Fibroblast of skin of left quadriceps (primary cell): Measurements from ENCODE around the gene RPS10.

Experiments used
- DNase-seq, 2 experiments: peaks; one replicate each; pipeline ENCODE4 v3.0.0-alpha.2; 2013; ENCODE audit warnings: low read depth in 2 of 2

RPS10 gene

DNA sequence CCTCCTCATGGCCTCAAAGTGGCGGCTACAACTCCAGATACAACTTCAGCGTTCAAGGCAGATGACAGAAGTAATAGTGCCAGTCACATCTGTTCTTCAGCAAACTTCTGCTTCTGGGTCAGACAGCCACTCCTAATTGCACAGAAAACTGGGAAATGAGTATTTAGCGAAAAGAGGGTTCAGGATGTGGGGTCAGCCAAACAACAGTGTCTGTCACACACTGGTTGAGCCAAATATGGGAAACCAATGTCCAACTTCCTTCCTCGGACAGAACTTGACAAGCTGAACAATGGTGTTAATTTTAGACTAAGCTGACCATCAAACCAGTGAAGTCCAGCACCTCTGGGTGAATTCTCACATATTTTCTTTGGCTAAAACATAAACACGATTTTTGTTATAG, 55.5 kb downstream of the RPS10 start:
- DNase-seq, result no peak

DNA sequence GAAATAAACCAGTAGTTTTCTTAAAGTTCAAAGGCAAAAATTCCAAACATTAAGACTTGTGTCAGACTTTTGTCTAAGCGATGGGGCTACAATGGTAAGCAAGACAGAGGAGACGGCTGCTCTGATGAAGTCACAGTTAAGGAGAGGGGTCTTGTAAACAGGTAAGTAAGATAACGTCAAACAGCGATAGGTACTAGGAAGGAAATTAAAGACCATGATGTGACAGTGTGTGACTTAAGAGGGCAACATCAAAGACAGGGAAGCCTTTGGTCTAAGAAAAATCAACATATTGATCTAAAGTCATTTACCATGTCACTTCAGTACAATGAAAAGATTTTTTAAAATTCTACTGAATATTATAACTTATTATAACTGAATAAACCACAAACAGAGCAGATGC, 56.5 kb downstream of the RPS10 start:
- DNase-seq, result no peak
